ENCODE results near the gene FAM149B1. TPM values are rescaled to one million over a fixed set of nuclear protein-coding genes. Genes with fewer than 3 reads are reported as not detected.
"Not testable (repeated sequence)": the region's sequence is repeated elsewhere in the genome, so short reads cannot be mapped to it uniquely, and the experiment has no call there.

The FAM149B1 gene
- total RNA-seq, 4 donors from 2014 or later = 12.4 to 21.7 (median 16.3) TPM

- intact Hi-C loops (cut with DNase I; ENCODE audit: low total_unique reads) = no loop called here
- H3K4me3 ChIP-seq (ENCODE audit: low read depth, poor library complexity, severe bottlenecking) = peak overlapping the region; percentile 71
- WGBS, 2 donors = 1 to 3% methylated on average over 4 of the region's 4 CpGs
- no peak for TF ChIP-seq POLR2A (IDR thresholded peaks at IDR 0.05)
- no peak for TF ChIP-seq CTCF (IDR thresholded peaks at IDR 0.05)
- no peak for DNase-seq (ENCODE audit: low spot score in 2 of 2)
Measured at GRCh38 chr10:73253225-73253555, 85.3 kb downstream of the FAM149B1 start.

- DNase-seq (ENCODE audit: low spot score in 2 of 2); H3K4me3 ChIP-seq (ENCODE audit: low read depth, poor library complexity, severe bottlenecking); intact Hi-C loops (cut with DNase I; ENCODE audit: low total_unique reads): not testable (repeated sequence)
- WGBS, 2 donors = 93 to 94% methylated on average over 10 of the region's 10 CpGs
Measured at GRCh38 chr10:73258612-73259011, 90.7 kb downstream of the FAM149B1 start.

- no peak overlapping the region for H3K4me3 ChIP-seq (ENCODE audit: low read depth, poor library complexity, severe bottlenecking)
- intact Hi-C loops (cut with DNase I; ENCODE audit: low total_unique reads) = no loop called here
- no peak for DNase-seq (ENCODE audit: low spot score in 2 of 2)
- TF ChIP-seq CTCF (IDR thresholded peaks at IDR 0.05) (no peak), POLR2A (IDR thresholded peaks at IDR 0.05) (no peak)
- WGBS, 2 donors = 90 to 92% methylated on average over 9 of the region's 9 CpGs
Measured at GRCh38 chr10:73261362-73261995, 93.6 kb downstream of the FAM149B1 start.

GRCh38 chr10:73262105-73262730 lies 94.3 kb downstream of the FAM149B1 start:
- 70 to 71% methylated on average over 4 of the region's 4 CpGs for WGBS, 2 donors
- intact Hi-C loops (cut with DNase I; ENCODE audit: low total_unique reads) = no loop called here
- no peak for DNase-seq (ENCODE audit: low spot score in 2 of 2)
- TF ChIP-seq CTCF (IDR thresholded peaks at IDR 0.05) = no peak
- H3K4me3 ChIP-seq (ENCODE audit: low read depth, poor library complexity, severe bottlenecking) = no peak overlapping the region

GRCh38 chr10:73262880-73263555 lies 95.1 kb downstream of the FAM149B1 start:
- H3K4me3 ChIP-seq (ENCODE audit: low read depth, poor library complexity, severe bottlenecking) = no peak overlapping the region
- TF ChIP-seq POLR2A (IDR thresholded peaks at IDR 0.05) (no peak), CTCF (IDR thresholded peaks at IDR 0.05) (no peak)
- no peak for DNase-seq (ENCODE audit: low spot score in 2 of 2)
- intact Hi-C loops (cut with DNase I; ENCODE audit: low total_unique reads) = no loop called here
- 65 to 70% methylated on average over 5 of the region's 5 CpGs for WGBS, 2 donors

GRCh38 chr10:73263693-73264347 lies 95.9 kb downstream of the FAM149B1 start:
- TF ChIP-seq CTCF (IDR thresholded peaks at IDR 0.05) (no peak), POLR2A (IDR thresholded peaks at IDR 0.05) (no peak)
- H3K4me3 ChIP-seq (ENCODE audit: low read depth, poor library complexity, severe bottlenecking) = no peak overlapping the region
- intact Hi-C loops (cut with DNase I; ENCODE audit: low total_unique reads) = no loop called here
- DNase-seq (ENCODE audit: low spot score in 2 of 2) = no peak
- WGBS, 2 donors = 53 to 65% methylated on average over 1 of the region's 1 CpG
